ENCODE results near the gene CMTM4.

- TF ChIP-seq, protein P1, sequence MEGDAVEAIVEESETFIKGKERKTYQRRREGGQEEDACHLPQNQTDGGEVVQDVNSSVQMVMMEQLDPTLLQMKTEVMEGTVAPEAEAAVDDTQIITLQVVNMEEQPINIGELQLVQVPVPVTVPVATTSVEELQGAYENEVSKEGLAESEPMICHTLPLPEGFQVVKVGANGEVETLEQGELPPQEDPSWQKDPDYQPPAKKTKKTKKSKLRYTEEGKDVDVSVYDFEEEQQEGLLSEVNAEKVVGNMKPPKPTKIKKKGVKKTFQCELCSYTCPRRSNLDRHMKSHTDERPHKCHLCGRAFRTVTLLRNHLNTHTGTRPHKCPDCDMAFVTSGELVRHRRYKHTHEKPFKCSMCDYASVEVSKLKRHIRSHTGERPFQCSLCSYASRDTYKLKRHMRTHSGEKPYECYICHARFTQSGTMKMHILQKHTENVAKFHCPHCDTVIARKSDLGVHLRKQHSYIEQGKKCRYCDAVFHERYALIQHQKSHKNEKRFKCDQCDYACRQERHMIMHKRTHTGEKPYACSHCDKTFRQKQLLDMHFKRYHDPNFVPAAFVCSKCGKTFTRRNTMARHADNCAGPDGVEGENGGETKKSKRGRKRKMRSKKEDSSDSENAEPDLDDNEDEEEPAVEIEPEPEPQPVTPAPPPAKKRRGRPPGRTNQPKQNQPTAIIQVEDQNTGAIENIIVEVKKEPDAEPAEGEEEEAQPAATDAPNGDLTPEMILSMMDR (IDR thresholded peaks at IDR 0.05), result no peak
- TF ChIP-seq POLR2A (IDR thresholded peaks at IDR 0.05), result no peak
Measured at GRCh38 chr16:66587881-66588600, 108.5 kb downstream of the CMTM4 start.
